Panc1 (cell line): Measurements from ENCODE around the gene VPS41. TPM values are rescaled to one million over a fixed set of nuclear protein-coding genes. Genes with fewer than 3 reads are reported as not detected.
A peak's percentile ranks its signal among the peaks of the same experiment; 100 is the strongest.

Source experiments
- ATAC-seq: fragments of 200-7000 bp; cut with Tn5 transposase; 2 replicates; pipeline ENCODE4 v1.9.1; 2020; ENCODE audit warnings: mild to moderate bottlenecking, moderate library complexity
- BruUV-seq: library from RNA; stranded (reverse); fragments of 400-500 nt; replicated peaks from 2 replicates; lab custom pipeline; 2021; lab: Mats Ljungman, UMichigan
- CTCF ChIA-PET: fragments of 300-600 bp; sonication (Branson Sonifier 250); formaldehyde crosslinking; loops from one replicate; lab custom pipeline; 2022; ENCODE audit warnings: antibody characterized with exemption; lab: Charles Lee
- POLR2A ChIA-PET: fragments of 300-600 bp; sonication (Branson Sonifier 250); formaldehyde crosslinking; loops from one replicate; lab custom pipeline; 2022; ENCODE audit warnings: antibody characterized with exemption; lab: Charles Lee
- DNase-seq: peaks from one replicate; pipeline ENCODE4 v3.0.0-alpha.2; 2010; ENCODE audit warnings: low read depth, low spot score
- H3K27ac ChIP-seq: 2 replicates; pipeline ENCODE4 v1.5.1; 2011; ENCODE audit warnings: mild to moderate bottlenecking, low read length, inconsistent platforms
- H3K27me3 ChIP-seq: fragments of 200-500 bp; sonication (Bioruptor generic); 2 replicates; pipeline ENCODE4 v1.6.0; 2014; ENCODE audit warnings: low read length, inconsistent platforms; ENCODE audit not compliant: control insufficient read depth, insufficient read depth
- H3K36me3 ChIP-seq: fragments of 200-500 bp; sonication (Bioruptor generic); 2 replicates; pipeline ENCODE4 v1.5.1; 2014; ENCODE audit warnings: inconsistent platforms, mild to moderate bottlenecking, low read length, moderate library complexity; ENCODE audit not compliant: control insufficient read depth, insufficient read depth
- H3K4me1 ChIP-seq: 2 replicates; pipeline ENCODE4 v1.5.1; 2011; ENCODE audit warnings: inconsistent platforms, mild to moderate bottlenecking, low read length, moderate library complexity; ENCODE audit not compliant: control insufficient read depth, insufficient read depth
- H3K4me3 ChIP-seq, 2 experiments: 2 replicates each; pipeline ENCODE4 v1.5.1; 2011 to 2012; ENCODE audit warnings: low read depth in 2 of 2, low read length in 2 of 2, mild to moderate bottlenecking in 2 of 2, inconsistent platforms in 1 of 2, moderate library complexity in 1 of 2
- H3K9me3 ChIP-seq: fragments of 200-500 bp; sonication (Bioruptor generic); 2 replicates; pipeline ENCODE4 v1.5.1; 2014; ENCODE audit warnings: low read depth, mild to moderate bottlenecking, inconsistent platforms, low read length, moderate library complexity; ENCODE audit not compliant: control insufficient read depth, insufficient read depth
- POLR2AphosphoS5 ChIP-seq: IDR thresholded peaks from 2 replicates; pipeline ENCODE4 v1.6.1; 2012; ENCODE audit warnings: mild to moderate bottlenecking, low read depth, low read length, moderate library complexity
- SIN3A ChIP-seq: IDR thresholded peaks from 2 replicates; pipeline ENCODE4 v1.6.1; 2012; ENCODE audit warnings: low read depth, mild to moderate bottlenecking, low read length, moderate library complexity, borderline replicate concordance; ENCODE audit not compliant: insufficient read depth
- TCF7L2 ChIP-seq: IDR thresholded peaks from 2 replicates; pipeline ENCODE4 v1.6.1; 2011; ENCODE audit warnings: mild to moderate bottlenecking, low read depth, low read length, inconsistent platforms
- in situ Hi-C: cut with HindIII; loops from 2 replicates; pipeline ENCODE4 v1.10.0; 2016; ENCODE audit warnings: low sequenced_read_pairs, low pct_unique_long_range_greater_than_20kb
- intact Hi-C: fragments of 100-400 bp; cut with micrococcal nuclease; formaldehyde crosslinking; loops from one replicate; pipeline ENCODE4 v1.10.0; 2022; ENCODE audit not compliant: unreplicated experiment
- total RNA-seq: library from RNA; stranded (reverse); gene quantifications from one replicate; pipeline ENCODE4 v1.2.1, GENCODE V29; 2021; ENCODE audit not compliant: unreplicated experiment
- TF ChIP-seq, protein P1 (sequence below): fragments of 450-650 bp; IDR thresholded peaks from 2 replicates; pipeline ENCODE4 v1.5.1; 2017; ENCODE audit warnings: mild to moderate bottlenecking
- TF ChIP-seq, protein P2 (sequence below), 2 experiments: IDR thresholded peaks; 2 replicates each; pipeline ENCODE4 v1.6.1; 2011 to 2012; ENCODE audit warnings: low read depth in 2 of 2, control low read depth in 1 of 2, low read length in 1 of 2, mild to moderate bottlenecking in 1 of 2, moderate library complexity in 1 of 2; ENCODE audit not compliant: insufficient read depth in 1 of 2

The VPS41 gene
- total RNA-seq, 1 experiment from 2014 or later: 127 TPM

DNA sequence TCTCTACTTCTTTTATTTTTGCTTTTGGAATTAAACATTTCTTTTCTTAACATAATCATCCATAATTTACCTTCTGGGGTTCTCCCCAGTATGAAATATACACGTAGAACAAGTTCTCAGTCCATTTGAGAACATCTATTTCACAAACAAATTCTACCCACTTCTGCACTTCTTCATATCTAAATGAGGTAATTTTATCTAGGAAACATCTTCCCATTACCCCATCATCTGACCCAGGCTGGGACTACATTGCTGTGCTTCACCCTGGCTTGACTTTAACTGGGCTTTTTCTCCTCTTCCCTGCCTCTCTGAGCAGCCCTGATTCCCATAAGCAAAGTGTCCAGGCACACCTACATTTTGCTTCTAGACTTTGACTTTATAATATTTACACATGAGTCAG, 234.5 kb downstream of the VPS41 start:
- CTCF ChIA-PET: no interaction called here
- intact Hi-C loops: no loop called here
- in situ Hi-C loops: no loop called here
- Histone ChIP-seq H3K4me3 (no peak overlapping the region), H3K36me3 (no peaks in the 10 kb centered on the region), H3K4me1 (no peaks in the 10 kb centered on the region), H3K27ac (no peak overlapping the region), H3K9me3 (no peaks in the 10 kb centered on the region), H3K27me3 (peaks cover 4% of the 10 kb centered on the region; the same call in 1 of the 2 replicates)
- ATAC-seq (no peak), DNase-seq (no peak)
- POLR2A ChIA-PET: no interaction called here
- no peak for TF ChIP-seq TCF7L2
- TF ChIP-seq SIN3A: no peak
- TF ChIP-seq, protein P1, sequence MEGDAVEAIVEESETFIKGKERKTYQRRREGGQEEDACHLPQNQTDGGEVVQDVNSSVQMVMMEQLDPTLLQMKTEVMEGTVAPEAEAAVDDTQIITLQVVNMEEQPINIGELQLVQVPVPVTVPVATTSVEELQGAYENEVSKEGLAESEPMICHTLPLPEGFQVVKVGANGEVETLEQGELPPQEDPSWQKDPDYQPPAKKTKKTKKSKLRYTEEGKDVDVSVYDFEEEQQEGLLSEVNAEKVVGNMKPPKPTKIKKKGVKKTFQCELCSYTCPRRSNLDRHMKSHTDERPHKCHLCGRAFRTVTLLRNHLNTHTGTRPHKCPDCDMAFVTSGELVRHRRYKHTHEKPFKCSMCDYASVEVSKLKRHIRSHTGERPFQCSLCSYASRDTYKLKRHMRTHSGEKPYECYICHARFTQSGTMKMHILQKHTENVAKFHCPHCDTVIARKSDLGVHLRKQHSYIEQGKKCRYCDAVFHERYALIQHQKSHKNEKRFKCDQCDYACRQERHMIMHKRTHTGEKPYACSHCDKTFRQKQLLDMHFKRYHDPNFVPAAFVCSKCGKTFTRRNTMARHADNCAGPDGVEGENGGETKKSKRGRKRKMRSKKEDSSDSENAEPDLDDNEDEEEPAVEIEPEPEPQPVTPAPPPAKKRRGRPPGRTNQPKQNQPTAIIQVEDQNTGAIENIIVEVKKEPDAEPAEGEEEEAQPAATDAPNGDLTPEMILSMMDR: no peak
- TF ChIP-seq POLR2AphosphoS5: no peak
- TF ChIP-seq, protein P2, sequence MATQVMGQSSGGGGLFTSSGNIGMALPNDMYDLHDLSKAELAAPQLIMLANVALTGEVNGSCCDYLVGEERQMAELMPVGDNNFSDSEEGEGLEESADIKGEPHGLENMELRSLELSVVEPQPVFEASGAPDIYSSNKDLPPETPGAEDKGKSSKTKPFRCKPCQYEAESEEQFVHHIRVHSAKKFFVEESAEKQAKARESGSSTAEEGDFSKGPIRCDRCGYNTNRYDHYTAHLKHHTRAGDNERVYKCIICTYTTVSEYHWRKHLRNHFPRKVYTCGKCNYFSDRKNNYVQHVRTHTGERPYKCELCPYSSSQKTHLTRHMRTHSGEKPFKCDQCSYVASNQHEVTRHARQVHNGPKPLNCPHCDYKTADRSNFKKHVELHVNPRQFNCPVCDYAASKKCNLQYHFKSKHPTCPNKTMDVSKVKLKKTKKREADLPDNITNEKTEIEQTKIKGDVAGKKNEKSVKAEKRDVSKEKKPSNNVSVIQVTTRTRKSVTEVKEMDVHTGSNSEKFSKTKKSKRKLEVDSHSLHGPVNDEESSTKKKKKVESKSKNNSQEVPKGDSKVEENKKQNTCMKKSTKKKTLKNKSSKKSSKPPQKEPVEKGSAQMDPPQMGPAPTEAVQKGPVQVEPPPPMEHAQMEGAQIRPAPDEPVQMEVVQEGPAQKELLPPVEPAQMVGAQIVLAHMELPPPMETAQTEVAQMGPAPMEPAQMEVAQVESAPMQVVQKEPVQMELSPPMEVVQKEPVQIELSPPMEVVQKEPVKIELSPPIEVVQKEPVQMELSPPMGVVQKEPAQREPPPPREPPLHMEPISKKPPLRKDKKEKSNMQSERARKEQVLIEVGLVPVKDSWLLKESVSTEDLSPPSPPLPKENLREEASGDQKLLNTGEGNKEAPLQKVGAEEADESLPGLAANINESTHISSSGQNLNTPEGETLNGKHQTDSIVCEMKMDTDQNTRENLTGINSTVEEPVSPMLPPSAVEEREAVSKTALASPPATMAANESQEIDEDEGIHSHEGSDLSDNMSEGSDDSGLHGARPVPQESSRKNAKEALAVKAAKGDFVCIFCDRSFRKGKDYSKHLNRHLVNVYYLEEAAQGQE (IDR thresholded peaks at IDR 0.05; ENCODE audit: insufficient read depth in 1 of 2, low read depth in 2 of 2, low read length in 1 of 2): no peak
- no TSS peak for BruUV-seq

DNA sequence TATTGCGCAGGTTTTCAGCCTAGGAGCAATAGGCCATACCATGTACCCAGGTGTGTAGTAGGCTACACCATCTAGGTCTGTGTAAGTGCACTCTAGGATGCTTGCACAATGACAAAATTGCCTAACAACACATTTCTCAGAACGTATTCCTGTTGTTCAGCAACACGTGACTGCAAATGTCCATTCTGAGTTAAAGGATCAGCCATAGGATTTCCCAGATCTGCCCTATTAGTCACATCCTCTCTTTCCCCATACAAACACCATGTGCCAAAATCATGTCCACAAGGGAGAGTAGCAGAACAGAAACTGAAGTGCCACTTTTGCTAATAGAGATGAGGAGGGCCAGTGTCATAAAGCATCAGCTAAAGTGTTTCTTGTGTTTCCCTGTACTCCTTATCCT, 235.2 kb downstream of the VPS41 start:
- DNase-seq (peak; percentile 22), ATAC-seq (no peak)
- Histone ChIP-seq H3K36me3 (no peaks in the 10 kb centered on the region), H3K9me3 (no peaks in the 10 kb centered on the region), H3K27me3 (peaks cover 5% of the 10 kb centered on the region; the same call in 1 of the 2 replicates), H3K4me1 (no peaks in the 10 kb centered on the region), H3K4me3 (no peak overlapping the region), H3K27ac (no peak overlapping the region)
- TF ChIP-seq, protein P2 (IDR thresholded peaks at IDR 0.05; ENCODE audit: insufficient read depth in 1 of 2, low read depth in 2 of 2, low read length in 1 of 2): no peak
- TF ChIP-seq, protein P1: no peak
- TF ChIP-seq SIN3A (no peak), POLR2AphosphoS5 (no peak), TCF7L2 (no peak)
- ChIA-PET CTCF (no interaction called here), POLR2A (no interaction called here)
- no TSS peak for BruUV-seq
- intact Hi-C loops (no loop called here), in situ Hi-C loops (no loop called here)
